Activated CD8-positive, alpha-beta memory T cell treated with anti-CD3 and anti-CD28 coated beads for 24 hours (primary cell): ENCODE data around the gene POLR3E.
"Not testable (repeated sequence)": the region's sequence is repeated elsewhere in the genome, so short reads cannot be mapped to it uniquely, and the experiment has no call there.

Experiments
- DNase-seq: peaks from one replicate; pipeline ENCODE4 v3.0.0-alpha.2; 2020

The POLR3E gene

GRCh38 chr16:22292320-22292719, 4.9 kb upstream of the POLR3E start:
- no peak for DNase-seq

GRCh38 chr16:22293137-22294106, 3.8 kb upstream of the POLR3E start:
- DNase-seq = no peak

GRCh38 chr16:22296225-22297113, 740 bp upstream of the POLR3E start:
- peak; percentile 71 for DNase-seq

GRCh38 chr16:22297871-22298733, 893 bp downstream of the POLR3E start:
- peak; percentile 86 for DNase-seq

- DNase-seq = no peak
Observed at GRCh38 chr16:22299036-22299435, 1.8 kb downstream of the POLR3E start.

- DNase-seq = peak; percentile 67
Observed at GRCh38 chr16:22300427-22301071, 3.3 kb downstream of the POLR3E start.

GRCh38 chr16:22301423-22301822, 4.2 kb downstream of the POLR3E start:
- not testable (repeated sequence) for DNase-seq

- DNase-seq = no peak
Observed at GRCh38 chr16:22302776-22303363, 5.7 kb downstream of the POLR3E start.

- DNase-seq = no peak
Observed at GRCh38 chr16:22304411-22304810, 7.2 kb downstream of the POLR3E start.

- DNase-seq = no peak
Observed at GRCh38 chr16:22306788-22307187, 9.6 kb downstream of the POLR3E start.

- no peak for DNase-seq
Observed at GRCh38 chr16:22307838-22308237, 10.6 kb downstream of the POLR3E start.

- no peak for DNase-seq
Observed at GRCh38 chr16:22308824-22309520, 11.8 kb downstream of the POLR3E start.

- no peak for DNase-seq
Observed at GRCh38 chr16:22311520-22311919, 14.3 kb downstream of the POLR3E start.

GRCh38 chr16:22312897-22313781, 15.9 kb downstream of the POLR3E start:
- no peak for DNase-seq

- DNase-seq = no peak
Observed at GRCh38 chr16:22313876-22314470, 16.8 kb downstream of the POLR3E start.

- no peak for DNase-seq
Observed at GRCh38 chr16:22314661-22315626, 17.7 kb downstream of the POLR3E start.

- DNase-seq = no peak
Observed at GRCh38 chr16:22315979-22316378, 18.8 kb downstream of the POLR3E start.

GRCh38 chr16:22316411-22316811, 19.2 kb downstream of the POLR3E start:
- no peak for DNase-seq
